GM18520 (cell line): Measurements from ENCODE around the gene CCDC9B.

Source experiments
- ATAC-seq: cut with Tn5 transposase; IDR thresholded peaks from one replicate; pipeline ENCODE4 v1.9.1; 2021; ENCODE audit not compliant: unreplicated experiment

Gene CCDC9B

GRCh38 chr15:40340740-40341400, at the start of gene CCDC9B:
Gene CCDC9B, minus strand, starts transcription at chr15:40340939. Its CDS starts 120 bp downstream, at chr15:40340819.
- no peak for ATAC-seq

GRCh38 chr15:40389824-40390595, 49.3 kb upstream of the CCDC9B start:
- ATAC-seq, result no peak

GRCh38 chr15:40388941-40389823, 48.4 kb upstream of the CCDC9B start:
- ATAC-seq, result no peak

DNA sequence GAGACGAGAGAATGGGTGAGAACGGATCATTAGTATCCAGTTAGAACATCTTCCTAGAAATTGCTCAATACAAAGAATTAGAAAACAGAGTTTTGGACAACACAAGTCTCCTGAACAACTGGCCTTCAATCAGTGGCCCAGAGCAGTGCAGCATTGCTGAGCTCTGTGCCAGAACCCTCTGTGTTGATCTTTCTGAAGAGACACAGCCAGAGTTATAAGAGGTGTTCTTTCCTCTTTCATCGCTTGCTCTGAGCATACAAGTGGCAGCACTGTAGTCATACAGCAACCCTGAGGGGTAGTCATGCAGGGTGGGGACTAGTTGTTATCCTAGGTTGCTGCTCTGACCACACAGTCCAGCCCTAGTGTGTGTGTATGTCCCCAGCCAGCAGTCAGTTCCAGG, 45.7 kb upstream of the CCDC9B start:
- no peak for ATAC-seq

- ATAC-seq, result peak; percentile 91
These were observed 42.1 kb upstream of the CCDC9B start, which contains the start of gene KNSTRN for GRCh38 chr15:40382580-40383456. Gene KNSTRN, plus strand, starts transcription at chr15:40382721. Its CDS starts 115 bp downstream, at chr15:40382836.

DNA sequence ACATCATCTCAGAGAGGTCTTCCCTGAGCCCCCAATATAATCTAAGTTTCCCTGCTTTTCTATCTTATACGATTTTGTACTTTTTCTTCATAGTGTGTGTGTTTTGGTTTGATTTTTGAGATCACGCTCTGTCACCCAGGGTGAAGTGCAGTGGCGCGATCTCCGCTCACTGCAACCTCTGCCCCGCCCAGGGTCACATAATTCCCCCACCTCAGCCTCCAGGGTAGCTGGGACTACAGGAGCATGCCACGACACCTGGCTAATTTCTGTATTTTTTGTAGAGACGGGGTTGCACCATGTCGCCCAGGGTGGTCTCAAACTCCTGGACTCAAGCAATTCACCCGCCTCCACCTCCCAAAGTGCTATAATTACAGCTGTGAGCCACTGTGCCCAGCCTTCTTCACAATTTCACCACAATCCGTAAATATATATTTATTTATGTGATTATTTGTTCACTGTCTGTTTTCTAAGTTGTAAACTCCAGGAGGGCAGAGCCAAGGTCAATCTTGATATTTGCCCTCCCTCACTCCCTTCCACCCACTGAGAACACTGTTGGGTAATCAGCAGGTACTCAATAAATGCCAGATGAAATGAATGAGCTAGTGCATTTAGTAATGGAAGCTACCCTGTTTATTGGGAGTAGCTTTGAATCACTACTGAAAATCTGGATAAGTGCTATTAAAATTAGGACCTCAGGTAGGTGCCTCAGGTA, 41.2 kb upstream of the CCDC9B start:
- no peak for ATAC-seq

GRCh38 chr15:40380636-40381035, 39.9 kb upstream of the CCDC9B start:
- ATAC-seq, result no peak

GRCh38 chr15:40379853-40380252, 39.1 kb upstream of the CCDC9B start:
- no peak for ATAC-seq

DNA sequence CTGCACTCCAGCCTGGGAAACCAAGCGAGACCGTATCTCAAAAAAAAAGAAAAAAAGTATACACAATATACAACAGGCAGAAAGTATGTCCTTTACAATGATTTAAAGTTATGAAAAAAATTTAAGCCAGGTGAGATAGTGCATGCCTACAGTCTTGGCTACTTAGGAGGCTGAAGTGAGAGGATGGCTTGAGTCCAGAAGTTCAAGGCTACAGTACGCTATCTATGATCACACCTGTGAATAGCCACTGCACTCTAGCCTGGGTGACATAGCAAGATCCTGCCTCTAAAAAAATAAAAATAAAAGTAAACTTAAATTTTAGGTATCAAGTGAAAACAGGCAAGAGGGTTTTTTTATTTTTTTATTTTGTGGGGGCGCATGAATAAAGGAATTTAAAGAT, 38.6 kb upstream of the CCDC9B start:
- no peak for ATAC-seq

- ATAC-seq, result no peak
These were observed 36.9 kb upstream of the CCDC9B start for GRCh38 chr15:40377606-40378005.

DNA sequence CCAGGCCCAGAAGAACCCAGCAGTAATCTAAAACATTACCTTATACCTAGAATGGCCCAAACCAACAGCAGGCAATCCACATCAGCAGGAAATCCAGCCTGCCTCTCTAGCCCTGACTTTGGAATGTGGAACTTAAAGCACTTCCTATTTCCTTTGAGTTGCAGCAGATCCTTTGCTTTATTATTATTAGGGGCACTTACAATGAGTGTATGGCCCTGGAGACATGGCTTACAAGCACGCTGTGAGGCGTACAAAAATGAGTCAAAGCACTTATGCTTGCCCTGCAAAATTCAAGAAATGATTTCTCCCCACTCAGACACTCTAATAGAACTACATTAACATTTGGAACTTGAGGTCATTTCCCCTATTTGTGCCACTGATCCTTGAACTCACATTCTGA, 32.2 kb upstream of the CCDC9B start:
- ATAC-seq, result no peak

GRCh38 chr15:40369971-40370370, 29.2 kb upstream of the CCDC9B start:
- no peak for ATAC-seq

DNA sequence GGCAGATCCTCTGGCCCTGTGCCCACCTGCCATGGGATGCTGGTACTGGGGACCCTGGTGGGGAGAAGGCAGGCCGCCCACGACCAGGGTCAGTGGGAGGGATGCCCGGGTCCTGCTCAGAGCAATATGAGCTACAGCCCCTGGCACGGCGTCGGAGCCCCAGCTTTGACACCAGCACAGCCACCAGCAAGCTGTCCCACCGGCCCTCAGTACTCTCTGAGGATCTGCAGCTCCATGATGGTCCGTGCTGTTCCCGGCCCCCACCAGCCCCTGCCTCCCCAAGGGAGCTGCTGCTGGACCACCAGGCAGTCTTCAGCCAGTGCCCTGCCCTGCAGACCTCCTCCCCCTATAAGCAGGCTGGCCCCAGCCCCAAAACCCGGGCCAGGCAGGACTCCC, 28.7 kb upstream of the CCDC9B start:
- ATAC-seq, result no peak

GRCh38 chr15:40368719-40369473, 28.2 kb upstream of the CCDC9B start:
- no peak for ATAC-seq

DNA sequence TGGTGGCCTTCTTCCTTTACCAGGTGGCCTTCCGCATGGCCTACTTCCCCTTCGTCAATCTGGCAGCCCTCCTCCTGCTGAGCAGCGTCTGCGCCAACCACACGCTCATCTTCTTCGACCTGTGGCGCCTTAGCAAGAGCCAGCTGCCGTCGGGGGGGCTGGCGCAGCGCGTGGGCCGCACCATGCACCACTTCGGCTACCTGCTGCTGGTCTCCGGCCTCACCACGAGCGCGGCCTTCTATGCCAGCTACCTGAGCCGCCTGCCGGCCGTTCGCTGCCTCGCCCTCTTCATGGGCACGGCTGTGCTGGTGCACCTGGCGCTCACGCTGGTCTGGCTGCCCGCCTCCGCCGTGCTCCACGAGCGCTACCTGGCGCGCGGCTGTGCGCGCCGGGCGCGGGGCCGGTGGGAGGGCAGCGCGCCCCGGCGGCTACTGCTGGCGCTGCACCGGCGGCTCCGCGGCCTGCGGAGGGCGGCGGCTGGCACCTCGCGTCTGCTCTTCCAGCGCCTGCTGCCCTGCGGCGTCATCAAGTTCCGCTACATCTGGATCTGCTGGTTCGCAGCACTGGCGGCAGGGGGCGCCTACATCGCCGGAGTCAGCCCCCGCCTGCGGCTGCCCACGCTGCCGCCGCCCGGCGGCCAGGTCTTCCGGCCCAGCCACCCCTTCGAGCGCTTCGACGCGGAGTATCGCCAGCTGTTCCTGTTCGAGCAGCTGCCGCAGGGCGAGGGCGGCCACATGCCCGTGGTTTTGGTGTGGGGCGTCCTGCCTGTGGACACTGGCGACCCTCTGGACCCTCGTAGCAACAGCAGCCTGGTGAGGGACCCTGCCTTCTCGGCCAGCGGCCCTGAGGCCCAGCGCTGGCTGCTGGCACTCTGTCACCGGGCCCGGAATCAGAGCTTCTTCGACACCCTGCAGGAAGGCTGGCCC, 27.2 kb upstream of the CCDC9B start:
- peak; percentile 83 for ATAC-seq

DNA sequence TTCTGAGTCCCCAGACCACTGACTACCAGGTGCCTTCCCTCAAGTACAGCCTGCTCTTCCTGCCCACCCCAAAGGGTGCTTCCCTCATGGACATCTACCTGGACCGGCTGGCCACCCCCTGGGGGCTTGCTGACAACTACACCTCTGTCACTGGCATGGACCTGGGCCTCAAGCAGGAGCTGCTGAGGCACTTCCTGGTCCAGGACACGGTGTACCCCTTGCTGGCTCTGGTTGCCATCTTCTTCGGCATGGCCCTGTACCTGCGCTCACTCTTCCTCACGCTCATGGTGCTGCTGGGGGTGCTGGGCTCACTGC, 26.6 kb upstream of the CCDC9B start:
- ATAC-seq, result no peak

DNA sequence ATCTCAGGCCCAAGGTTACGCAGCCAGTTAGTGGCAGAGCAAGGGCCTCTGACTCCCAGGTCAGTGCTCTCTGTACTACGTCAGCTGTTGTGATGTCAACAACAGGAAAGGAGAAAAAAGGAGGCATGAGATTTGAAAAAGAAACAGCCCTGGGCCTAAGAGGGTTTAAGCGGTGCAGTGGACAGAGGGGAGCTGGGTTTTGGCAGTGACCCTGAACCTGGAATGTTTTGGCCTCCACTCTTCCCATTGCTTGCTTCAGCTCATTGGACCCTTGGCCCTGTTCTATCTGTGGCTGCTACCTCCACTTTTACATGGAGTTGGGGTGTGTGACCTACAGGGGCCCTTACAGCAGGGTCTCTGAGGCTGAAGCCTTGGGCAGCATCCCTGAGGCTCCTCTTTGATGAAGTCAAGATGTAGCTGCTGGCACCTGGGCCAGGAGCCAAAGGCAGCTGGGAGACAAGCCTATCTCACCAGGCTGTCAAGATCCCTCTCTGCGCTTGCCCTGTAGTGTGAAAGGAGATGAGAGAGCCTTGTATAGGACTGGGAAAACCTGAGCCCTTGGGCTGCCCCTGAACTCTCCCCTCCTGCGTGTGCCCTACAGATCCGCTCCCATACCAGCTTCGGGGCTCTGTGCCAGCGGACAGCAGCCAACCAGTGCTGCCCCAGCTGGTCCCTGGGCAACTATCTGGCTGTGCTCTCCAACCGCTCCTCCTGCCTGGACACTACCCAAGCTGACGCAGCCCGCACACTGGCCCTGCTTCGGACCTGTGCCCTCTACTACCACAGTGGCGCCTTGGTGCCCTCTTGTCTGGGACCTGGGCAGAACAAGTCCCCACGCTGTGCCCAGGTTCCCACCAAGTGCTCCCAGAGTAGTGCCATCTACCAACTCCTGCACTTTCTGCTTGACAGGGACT, 26.0 kb upstream of the CCDC9B start:
- no peak for ATAC-seq
